ENCODE data around the gene LRMDA. TPM values are rescaled to one million over a fixed set of nuclear protein-coding genes. Genes with fewer than 3 reads are reported as not detected.
A peak's percentile ranks its signal among the peaks of the same experiment; 100 is the strongest.

Gene LRMDA
- total and polyA plus RNA-seq, 2 of the 4 experiments (the other 2 are of a cell fraction): 0.07 TPM; not detected in 1

DNA sequence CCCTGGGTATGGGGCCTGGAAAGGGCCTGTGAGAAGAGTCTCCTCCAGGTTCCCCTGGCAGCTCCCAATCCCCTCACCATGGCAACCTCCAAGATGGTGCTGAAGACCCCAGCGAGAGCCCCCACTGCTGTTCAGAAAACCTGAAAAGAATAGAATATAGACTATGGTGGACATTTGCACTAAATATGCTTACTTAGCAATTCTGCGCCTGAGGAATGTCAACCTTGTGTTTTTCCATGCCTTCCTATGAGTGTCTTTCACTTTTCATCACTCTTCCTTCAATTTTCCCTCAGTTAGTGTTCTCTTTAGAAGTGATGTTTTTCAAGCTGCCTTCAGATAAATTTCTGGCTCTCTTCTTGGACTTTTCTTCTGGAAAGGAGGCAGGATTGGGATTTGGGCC lies 589.2 kb downstream of the LRMDA start:
- H3K18ac ChIP-seq (ENCODE audit: low read depth, low read length): no peak overlapping the region
- no peak overlapping the region for H2BK120ac ChIP-seq (ENCODE audit: low read depth, low read length)
- BruUV-seq (replicated peaks): no TSS peak
- ATAC-seq (ENCODE audit: low read depth) (no peak), DNase-seq (no peak)
- no peak overlapping the region for H3K14ac ChIP-seq (replicated peaks; ENCODE audit: low read depth, low read length)
- no peaks in the 10 kb centered on the region for H3K4me1 ChIP-seq (ENCODE audit: control insufficient read depth, insufficient read depth, low read length)
- H3K27me3 ChIP-seq (ENCODE audit: control insufficient read depth, insufficient read depth, low read length): peaks cover 8% of the 10 kb centered on the region; the same call in 1 of the 2 replicates
- dilution Hi-C loops (cut with HindIII; ENCODE audit: low sequenced_read_pairs, unreplicated experiment) (no loop called here), intact Hi-C loops (cut with micrococcal nuclease) (no loop called here), in situ Hi-C loops (cut with MboI; ENCODE audit: low sequenced_read_pairs) (no loop called here)
- no peak overlapping the region for H2BK15ac ChIP-seq (ENCODE audit: low read depth, low read length)
- no peak overlapping the region for H2AK5ac ChIP-seq (ENCODE audit: low read depth, low read length)
- no peak overlapping the region for H2AK9ac ChIP-seq (replicated peaks; ENCODE audit: low read depth, low read length, poor library complexity)
- H3K4ac ChIP-seq (ENCODE audit: low read depth, low read length): no peak overlapping the region
- H4K8ac ChIP-seq (ENCODE audit: low read depth in 2 of 2, low read length in 2 of 2): no peak overlapping the region
- no peaks in the 10 kb centered on the region for H3K9me1 ChIP-seq (ENCODE audit: insufficient read depth, low read length)
- H3K4me2 ChIP-seq (ENCODE audit: low read depth, low read length): no peak overlapping the region
- no peaks in the 10 kb centered on the region for H3K79me1 ChIP-seq (ENCODE audit: low read depth in 1 of 2, low read length in 2 of 2)
- no peak overlapping the region for H3K4me3 ChIP-seq (ENCODE audit: insufficient read depth, low read depth, low read length)
- ChIA-PET CTCF (interaction anchor here (0.5 kb wide), 1 partner anchor 138 kb away, joined by 3 read pairs; no protein-coding TSS in a partner anchor), POLR2A (ENCODE audit: unreplicated experiment) (no interaction called here)
- no peak for TF ChIP-seq MXI1 (IDR thresholded peaks at IDR 0.05; ENCODE audit: borderline replicate concordance, low read depth, low read length)
- peak; percentile 93 for TF ChIP-seq MAFK (IDR thresholded peaks at IDR 0.05; ENCODE audit: low read depth, low read length)
- TF ChIP-seq MAZ (IDR thresholded peaks at IDR 0.05; ENCODE audit: borderline replicate concordance, low read depth, low read length): no peak
- H4K20me1 ChIP-seq (ENCODE audit: insufficient read depth, low read length): no peaks in the 10 kb centered on the region
- no peaks in the 10 kb centered on the region for H3K36me3 ChIP-seq (ENCODE audit: control insufficient read depth, insufficient read depth, low read length)
- no CpG with 5 or more reads among the region's 2 CpGs for WGBS, 2 experiments (ENCODE audit: extremely low coverage in 2 of 2, insufficient read length in 1 of 2)
- no peak overlapping the region for H2BK5ac ChIP-seq (ENCODE audit: low read depth, low read length, poor library complexity, severe bottlenecking)
- H2AFZ ChIP-seq (replicated peaks; ENCODE audit: low read length, poor library complexity): no peak overlapping the region
- H3K27ac ChIP-seq (ENCODE audit: insufficient read depth, low read length): no peak overlapping the region
- no peak overlapping the region for H3K9ac ChIP-seq (ENCODE audit: low read depth, low read length)
- H4K91ac ChIP-seq (ENCODE audit: insufficient read depth, low read depth, low read length): no peak overlapping the region
- no peak overlapping the region for H4K5ac ChIP-seq (ENCODE audit: low read depth, low read length)
- no peaks in the 10 kb centered on the region for H3K9me3 ChIP-seq (ENCODE audit: control insufficient read depth, insufficient read depth, low read length)
- H3K56ac ChIP-seq (ENCODE audit: extremely low read depth, insufficient read depth, low read length): no peak overlapping the region
- no peak overlapping the region for H3K23ac ChIP-seq (ENCODE audit: low read depth, low read length)
- H2BK20ac ChIP-seq (ENCODE audit: low read depth, low read length): no peak overlapping the region

All from IMR-90 (cell line).